Measurements from ENCODE around the gene PAH.
A peak's percentile ranks its signal among the peaks of the same experiment; 100 is the strongest.

The PAH gene

DNA sequence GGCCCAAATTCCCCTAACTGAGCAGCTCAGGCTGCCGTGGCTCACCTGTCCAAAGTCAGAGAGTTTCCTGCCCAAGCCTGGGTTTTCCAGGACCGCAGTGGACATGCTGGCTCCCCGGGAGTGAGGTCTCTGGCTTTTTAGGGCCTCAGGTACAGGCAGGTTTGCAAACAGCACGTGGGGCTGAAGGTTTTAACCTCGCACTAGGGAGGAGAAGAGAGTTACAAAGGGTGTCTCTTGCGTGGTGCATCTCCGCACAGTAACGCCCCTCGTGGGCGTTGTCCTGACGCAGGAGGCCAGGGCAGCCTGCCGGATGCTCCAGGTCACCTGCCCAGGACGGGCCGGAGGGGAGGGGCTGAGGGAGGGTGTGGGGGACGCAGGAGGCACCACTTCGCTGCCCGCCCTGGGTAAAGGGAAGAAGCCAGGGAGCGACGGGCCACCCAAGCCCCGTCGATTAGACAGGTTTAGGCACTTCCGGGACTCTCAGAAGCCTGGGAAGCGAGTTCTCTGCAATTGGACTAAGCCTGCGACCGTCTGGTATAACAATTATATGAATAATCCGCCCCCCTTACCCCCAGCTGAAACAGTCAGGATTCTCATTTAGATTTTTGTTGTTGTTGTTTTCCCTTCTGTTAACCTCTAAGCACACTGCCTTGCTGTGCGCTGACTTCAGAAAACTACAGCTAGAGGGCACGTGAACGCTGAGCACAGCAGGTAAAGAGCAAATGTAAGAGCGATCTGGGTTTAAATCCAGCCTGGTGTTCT, at the start of gene PAH:
Gene PAH, minus strand, starts transcription at position 219 of the 762 bp plus-strand sequence. Its CDS starts 114 bp downstream, at position 105.
- Histone ChIP-seq H3K79me2 (ENCODE audit: low read length) (no peaks in the 10 kb centered on the region), H3K9ac (ENCODE audit: low read length) (peak within 1 kb of the TSS; percentile 26), H3K4me1 (ENCODE audit: low read length) (peaks cover 17% of the 10 kb centered on the region), H2AFZ (ENCODE audit: low read depth, low read length) (peak within 1 kb of the TSS; percentile 35), H3K36me3 (replicated peaks; ENCODE audit: low read depth, low read length) (no peaks in the 10 kb centered on the region), H4K20me1 (ENCODE audit: insufficient read depth, low read length) (no peaks in the 10 kb centered on the region), H3K27ac (ENCODE audit: low read length) (no peak within 1 kb of the TSS), H3K4me2 (ENCODE audit: low read length) (peak within 1 kb of the TSS; percentile 62), H3K27me3 (ENCODE audit: low read depth, low read length) (no peaks in the 10 kb centered on the region), H3K9me3 (ENCODE audit: insufficient read depth, low read length) (no peaks in the 10 kb centered on the region), H3K4me3 (ENCODE audit: low read length) (peak within 1 kb of the TSS; percentile 53)
- TF ChIP-seq EZH2phosphoT487 (IDR thresholded peaks at IDR 0.05; ENCODE audit: low read depth) = no peak
- TF ChIP-seq, protein P1, sequence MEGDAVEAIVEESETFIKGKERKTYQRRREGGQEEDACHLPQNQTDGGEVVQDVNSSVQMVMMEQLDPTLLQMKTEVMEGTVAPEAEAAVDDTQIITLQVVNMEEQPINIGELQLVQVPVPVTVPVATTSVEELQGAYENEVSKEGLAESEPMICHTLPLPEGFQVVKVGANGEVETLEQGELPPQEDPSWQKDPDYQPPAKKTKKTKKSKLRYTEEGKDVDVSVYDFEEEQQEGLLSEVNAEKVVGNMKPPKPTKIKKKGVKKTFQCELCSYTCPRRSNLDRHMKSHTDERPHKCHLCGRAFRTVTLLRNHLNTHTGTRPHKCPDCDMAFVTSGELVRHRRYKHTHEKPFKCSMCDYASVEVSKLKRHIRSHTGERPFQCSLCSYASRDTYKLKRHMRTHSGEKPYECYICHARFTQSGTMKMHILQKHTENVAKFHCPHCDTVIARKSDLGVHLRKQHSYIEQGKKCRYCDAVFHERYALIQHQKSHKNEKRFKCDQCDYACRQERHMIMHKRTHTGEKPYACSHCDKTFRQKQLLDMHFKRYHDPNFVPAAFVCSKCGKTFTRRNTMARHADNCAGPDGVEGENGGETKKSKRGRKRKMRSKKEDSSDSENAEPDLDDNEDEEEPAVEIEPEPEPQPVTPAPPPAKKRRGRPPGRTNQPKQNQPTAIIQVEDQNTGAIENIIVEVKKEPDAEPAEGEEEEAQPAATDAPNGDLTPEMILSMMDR (IDR thresholded peaks at IDR 0.05; ENCODE audit: low read depth, low read length) = peak; percentile 17; the same call in 1 of the 2 replicates

DNA sequence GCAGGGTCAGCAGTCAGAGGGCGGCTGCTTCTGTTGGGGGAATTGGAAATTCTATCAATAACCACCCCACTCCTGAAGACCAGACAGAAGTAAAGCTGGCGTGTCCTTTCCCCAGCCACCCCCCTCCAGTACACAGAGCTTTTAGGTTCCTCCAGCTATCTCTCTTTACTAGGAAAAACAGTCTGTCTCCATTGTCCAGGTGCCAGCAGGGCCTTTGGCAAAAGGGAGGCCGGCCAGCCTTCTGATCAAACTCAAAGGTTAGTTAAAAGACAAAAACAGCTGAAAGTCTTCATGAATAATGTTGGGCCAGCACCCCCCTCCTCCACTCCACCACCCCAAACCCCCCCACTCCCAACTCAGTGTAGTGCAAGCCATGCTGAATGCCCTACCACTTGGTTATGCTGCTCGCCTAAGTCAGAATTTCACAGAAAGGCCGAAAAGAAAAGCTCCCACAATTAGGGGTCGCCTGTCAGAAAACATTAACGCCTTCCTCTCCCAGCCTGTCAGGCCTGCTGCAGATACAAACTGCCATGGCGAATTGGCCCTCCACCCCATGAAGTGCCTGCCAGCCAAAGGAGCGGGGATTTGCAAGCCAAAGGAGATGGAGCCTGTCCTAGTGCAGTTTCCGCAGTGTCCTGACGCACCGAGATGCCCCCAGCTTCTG, 49.3 kb upstream of the PAH start:
- Histone ChIP-seq H2AFZ (ENCODE audit: low read depth, low read length) (no peak overlapping the region), H3K4me3 (ENCODE audit: low read length) (no peak overlapping the region)

DNA sequence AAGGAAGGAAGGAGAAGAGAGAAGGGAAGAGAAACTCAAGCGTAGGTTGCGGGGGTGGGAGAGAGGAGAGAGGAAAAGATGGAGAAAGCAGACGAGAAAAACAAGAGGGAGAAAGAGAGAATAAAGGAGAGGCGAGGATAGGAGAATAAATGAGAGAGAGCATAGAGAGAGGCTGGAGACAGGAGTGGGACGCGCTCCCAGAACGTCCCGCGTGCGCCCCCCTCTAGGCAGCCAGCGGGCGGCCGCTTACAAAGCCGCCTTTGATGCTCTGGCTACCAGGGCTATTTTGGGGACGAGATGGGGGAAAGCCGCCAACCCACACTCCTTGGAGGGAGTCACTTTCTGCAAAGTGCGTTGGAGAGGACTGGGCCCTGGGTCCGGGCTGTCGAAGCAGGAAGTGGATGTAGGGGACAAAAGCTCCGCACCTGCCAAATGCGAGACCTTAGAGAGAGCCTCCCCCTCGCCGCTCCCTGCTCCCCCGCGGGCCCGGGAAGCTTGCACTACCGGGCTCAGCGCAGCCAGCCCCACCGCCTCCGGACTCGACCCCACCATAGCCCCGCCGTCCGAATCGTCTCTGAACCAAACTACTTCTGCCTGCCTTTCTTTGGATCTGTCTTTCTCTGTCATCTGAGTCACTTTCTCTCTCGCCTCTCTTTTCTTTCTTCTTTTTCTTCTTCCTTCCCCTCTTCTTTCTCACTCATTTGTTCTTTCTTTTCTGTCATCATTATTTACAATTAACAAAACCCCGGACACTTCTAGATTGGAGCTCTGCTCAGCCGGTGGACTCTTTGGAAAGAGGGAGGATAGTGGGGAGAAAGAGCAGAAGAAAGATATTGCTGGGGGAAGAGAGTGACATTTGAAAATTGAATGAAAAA, 48.5 kb upstream of the PAH start:
- Histone ChIP-seq H3K79me2 (ENCODE audit: low read length) (no peaks in the 10 kb centered on the region), H3K9me3 (ENCODE audit: insufficient read depth, low read length) (0 out of 2 replicates have a peak, but pooled peaks cover 5% of the 10 kb centered on the region), H3K4me3 (ENCODE audit: low read length) (no peak overlapping the region), H3K4me1 (ENCODE audit: low read length) (no peaks in the 10 kb centered on the region), H3K36me3 (replicated peaks; ENCODE audit: low read depth, low read length) (no peaks in the 10 kb centered on the region), H2AFZ (ENCODE audit: low read depth, low read length) (no peak overlapping the region), H3K9ac (ENCODE audit: low read length) (no peak overlapping the region), H3K27ac (ENCODE audit: low read length) (no peak overlapping the region), H3K4me2 (ENCODE audit: low read length) (no peak overlapping the region), H3K27me3 (ENCODE audit: low read depth, low read length) (no peaks in the 10 kb centered on the region), H4K20me1 (ENCODE audit: insufficient read depth, low read length) (no peaks in the 10 kb centered on the region)
- TF ChIP-seq EZH2phosphoT487 (IDR thresholded peaks at IDR 0.05; ENCODE audit: low read depth) = no peak
- TF ChIP-seq, protein P1 (IDR thresholded peaks at IDR 0.05; ENCODE audit: low read depth, low read length) = no peak

More for the DNA sequence above, 49.3 kb upstream of the PAH start:
- Histone ChIP-seq H3K9ac (ENCODE audit: low read length) (no peak overlapping the region), H3K4me1 (ENCODE audit: low read length) (no peaks in the 10 kb centered on the region), H3K79me2 (ENCODE audit: low read length) (no peaks in the 10 kb centered on the region), H3K27ac (ENCODE audit: low read length) (no peak overlapping the region), H4K20me1 (ENCODE audit: insufficient read depth, low read length) (no peaks in the 10 kb centered on the region), H3K4me2 (ENCODE audit: low read length) (no peak overlapping the region), H3K9me3 (ENCODE audit: insufficient read depth, low read length) (0 out of 2 replicates have a peak, but pooled peaks cover 5% of the 10 kb centered on the region), H3K27me3 (ENCODE audit: low read depth, low read length) (no peaks in the 10 kb centered on the region), H3K36me3 (replicated peaks; ENCODE audit: low read depth, low read length) (no peaks in the 10 kb centered on the region)
- TF ChIP-seq, protein P1 (IDR thresholded peaks at IDR 0.05; ENCODE audit: low read depth, low read length) = no peak
- TF ChIP-seq EZH2phosphoT487 (IDR thresholded peaks at IDR 0.05; ENCODE audit: low read depth) = no peak

Measured in OCI-LY3 (cell line).